Skeletal muscle cell (primary cell): ENCODE measurements around the gene FAIM2.

Experiments used
- DNase-seq: peaks from one replicate; pipeline ENCODE4 v3.0.0-alpha.2; 2010; ENCODE audit warnings: low read depth
- H3K4me3 ChIP-seq: 2 replicates; pipeline ENCODE4 v1.5.1; 2011; ENCODE audit warnings: low read depth, mild to moderate bottlenecking, control low read depth, low read length, moderate library complexity

The FAIM2 gene

DNA sequence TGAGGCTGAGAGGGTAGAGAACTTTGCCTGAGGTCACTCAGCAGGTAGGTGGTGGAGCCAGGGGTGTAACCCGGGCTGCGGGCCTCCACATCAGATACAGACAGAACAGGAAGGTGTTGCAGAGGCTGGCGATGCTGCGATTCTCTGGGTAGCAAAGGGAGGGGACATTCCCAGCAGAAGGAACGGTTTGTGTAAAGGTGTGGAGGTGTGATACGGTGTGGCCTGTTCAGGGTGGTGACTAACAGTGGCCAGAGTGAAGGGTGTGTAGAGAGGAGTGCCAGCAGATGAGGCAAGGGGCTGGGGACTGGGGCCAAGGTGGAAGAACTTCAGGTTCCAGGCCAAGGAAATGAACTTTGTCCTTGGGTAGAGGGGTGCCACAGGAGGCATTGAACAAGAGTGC is 18.2 kb upstream of the FAIM2 start:
- H3K4me3 ChIP-seq: no peak overlapping the region
- DNase-seq: no peak

DNA sequence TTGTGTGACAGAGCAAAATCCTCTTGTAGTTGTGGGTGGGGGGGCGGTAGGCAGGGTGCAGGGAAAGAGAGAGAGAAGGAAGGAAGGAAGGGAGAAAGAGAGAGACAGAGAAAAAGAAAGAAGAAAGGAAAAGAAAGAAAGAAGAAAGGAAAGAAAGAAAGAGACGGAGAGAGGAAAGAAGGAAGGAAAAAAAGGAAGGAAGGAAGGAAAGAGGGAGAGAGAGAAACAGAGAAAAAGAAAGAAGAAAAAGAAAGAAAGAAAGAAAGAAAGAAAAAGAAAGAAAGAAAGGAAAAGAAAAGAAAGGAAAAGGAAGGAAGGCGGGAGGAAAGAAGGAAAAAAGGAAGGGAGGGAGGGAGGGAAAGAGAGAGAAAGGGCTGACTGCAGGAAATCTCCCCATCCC is 17.6 kb upstream of the FAIM2 start:
- H3K4me3 ChIP-seq: no peak overlapping the region
- no peak for DNase-seq

DNA sequence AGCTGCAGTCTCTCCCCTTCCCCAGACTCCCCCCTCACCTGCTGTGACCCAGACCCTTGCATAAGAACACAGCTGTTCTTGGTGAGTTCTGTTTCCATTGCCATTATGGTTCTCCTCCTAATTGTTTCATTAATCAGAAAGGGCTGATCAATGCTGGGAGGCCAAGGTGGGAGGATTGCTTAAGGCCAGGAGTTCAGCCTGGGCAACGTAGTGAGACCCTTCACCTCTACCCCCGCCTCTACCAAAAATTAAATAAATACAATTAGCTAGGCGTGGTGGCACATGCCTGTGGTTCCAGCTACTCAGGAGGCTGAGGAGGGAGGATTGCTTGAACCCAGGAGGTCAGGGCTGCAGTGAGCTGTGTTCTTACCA is 17.2 kb upstream of the FAIM2 start:
- H3K4me3 ChIP-seq: no peak overlapping the region
- no peak for DNase-seq

DNA sequence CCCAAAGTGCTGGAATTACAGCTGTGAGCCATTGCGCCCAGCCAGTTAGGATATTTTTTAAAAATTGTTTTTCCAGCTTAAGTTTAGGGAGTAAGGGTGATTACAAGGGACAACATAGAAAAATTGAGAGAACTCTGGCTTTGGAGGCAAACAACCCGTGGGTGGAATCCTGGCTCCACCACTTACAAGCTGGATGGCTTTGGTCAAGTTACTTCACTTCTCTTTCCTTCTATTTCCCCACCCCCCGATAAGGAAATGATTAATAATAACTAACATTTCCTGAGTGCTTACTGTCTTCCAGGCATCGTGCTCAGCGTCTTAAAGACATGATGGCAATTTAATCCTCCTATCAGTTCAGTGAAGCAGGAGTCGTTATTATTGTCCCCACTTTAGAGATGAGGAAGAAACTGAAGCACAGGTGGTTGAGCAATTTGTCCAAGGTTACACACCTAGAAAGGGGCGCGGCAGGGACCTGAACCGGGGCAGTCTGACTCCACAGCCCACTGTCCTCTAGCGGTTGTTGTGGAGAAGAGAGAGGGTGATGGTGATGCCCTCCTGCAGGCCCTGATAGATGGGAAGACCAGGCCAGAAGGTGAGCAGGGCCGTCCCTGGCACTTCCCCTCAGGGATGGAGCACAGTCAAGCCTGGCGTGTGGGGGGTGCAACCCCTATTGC is 16.7 kb upstream of the FAIM2 start:
- H3K4me3 ChIP-seq: no peak overlapping the region
- no peak for DNase-seq

DNA sequence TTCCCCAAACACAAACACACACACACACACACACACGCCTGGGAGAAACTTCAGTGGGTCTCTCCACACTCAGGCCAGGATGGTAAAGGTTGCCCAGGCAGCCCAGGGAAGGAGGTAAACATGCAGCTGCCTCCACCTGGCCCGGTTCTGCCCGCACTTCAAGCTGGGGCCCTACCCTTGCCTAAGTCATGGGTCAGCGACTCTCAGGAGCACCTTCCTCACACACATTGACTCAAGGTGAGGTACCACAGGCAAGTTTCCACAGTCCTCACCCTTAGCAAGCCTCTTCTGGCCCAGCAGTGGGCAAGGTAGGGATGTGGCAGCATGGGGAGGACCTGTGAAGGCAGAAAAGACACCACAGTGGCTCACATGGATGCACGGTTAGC is 14.1 kb upstream of the FAIM2 start:
- DNase-seq: no peak
- H3K4me3 ChIP-seq: no peak overlapping the region

DNA sequence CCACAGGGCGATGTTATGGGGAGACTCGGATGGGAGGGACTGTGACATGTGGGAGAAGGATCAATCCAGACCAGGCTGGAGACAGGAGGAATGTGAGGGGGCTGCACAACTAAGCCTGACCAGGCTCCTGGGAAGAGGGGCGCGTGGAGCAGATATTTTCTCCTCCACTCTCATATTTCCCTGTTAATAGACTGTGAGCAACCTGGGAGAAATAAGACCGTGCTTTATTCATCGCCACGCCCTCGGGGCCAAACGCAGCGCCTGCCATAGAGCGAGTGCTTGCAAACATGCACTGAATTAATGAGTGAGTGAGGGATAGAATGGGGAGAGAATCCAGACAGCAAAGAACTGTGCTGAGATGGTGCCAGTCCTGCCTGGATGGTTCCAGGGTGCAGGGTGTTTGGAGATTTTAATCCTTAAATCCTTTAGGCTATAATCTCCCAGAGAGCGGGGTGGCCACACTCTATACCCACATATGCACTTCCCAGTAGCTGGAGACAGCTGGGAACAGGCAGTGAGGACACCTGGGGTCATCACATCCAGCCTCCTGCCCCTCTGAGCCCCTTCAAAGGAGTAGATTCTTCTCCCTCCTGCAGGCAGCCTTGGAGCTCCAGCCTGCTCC is 13.6 kb upstream of the FAIM2 start:
- no peak for DNase-seq
- H3K4me3 ChIP-seq: no peak overlapping the region

DNA sequence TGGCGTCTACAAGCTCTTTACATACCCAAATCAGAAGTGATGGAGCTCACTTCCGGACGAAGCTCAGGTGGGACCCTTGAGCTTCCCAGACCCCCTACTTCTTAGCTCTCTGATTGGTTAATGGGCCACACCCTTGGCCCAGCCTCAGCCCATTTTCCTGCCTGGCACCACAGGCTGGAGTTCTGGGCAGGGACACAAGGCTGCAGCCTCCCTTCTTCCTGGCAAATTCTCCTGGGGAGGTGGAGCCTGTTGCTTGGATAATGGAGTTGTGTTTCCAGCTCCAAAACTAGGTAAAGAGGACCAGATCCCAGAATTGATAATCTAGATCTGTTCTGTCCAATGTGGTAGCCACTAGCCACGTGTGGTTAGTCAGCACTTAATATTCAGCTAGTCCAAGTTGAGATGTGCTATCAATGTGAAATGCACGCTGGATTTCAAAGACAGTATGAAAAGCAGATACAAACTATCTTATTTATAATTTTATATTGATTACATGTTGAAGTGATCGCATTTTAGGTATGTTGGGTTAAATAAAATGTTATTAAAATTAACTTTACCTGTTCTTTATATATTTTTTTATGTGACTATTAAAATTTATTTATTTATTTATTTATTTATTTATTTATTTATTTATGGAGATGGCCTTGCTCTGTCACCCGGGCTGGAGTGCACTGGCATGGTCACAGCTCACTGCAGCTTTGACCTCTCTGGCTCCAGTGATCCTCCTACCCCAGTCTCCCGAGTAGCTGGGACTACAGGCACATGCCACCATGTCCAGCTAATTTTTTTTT is 12.6 kb upstream of the FAIM2 start:
- H3K4me3 ChIP-seq: no peak overlapping the region
- no peak for DNase-seq

GRCh38 chr12:49912345-49913255 is 8.9 kb upstream of the FAIM2 start:
- DNase-seq: no peak

GRCh38 chr12:49911213-49911605 is 7.5 kb upstream of the FAIM2 start:
- DNase-seq: no peak
- no peak overlapping the region for H3K4me3 ChIP-seq

More at GRCh38 chr12:49912345-49913255, 8.9 kb upstream of the FAIM2 start:
- H3K4me3 ChIP-seq: no peak overlapping the region

DNA sequence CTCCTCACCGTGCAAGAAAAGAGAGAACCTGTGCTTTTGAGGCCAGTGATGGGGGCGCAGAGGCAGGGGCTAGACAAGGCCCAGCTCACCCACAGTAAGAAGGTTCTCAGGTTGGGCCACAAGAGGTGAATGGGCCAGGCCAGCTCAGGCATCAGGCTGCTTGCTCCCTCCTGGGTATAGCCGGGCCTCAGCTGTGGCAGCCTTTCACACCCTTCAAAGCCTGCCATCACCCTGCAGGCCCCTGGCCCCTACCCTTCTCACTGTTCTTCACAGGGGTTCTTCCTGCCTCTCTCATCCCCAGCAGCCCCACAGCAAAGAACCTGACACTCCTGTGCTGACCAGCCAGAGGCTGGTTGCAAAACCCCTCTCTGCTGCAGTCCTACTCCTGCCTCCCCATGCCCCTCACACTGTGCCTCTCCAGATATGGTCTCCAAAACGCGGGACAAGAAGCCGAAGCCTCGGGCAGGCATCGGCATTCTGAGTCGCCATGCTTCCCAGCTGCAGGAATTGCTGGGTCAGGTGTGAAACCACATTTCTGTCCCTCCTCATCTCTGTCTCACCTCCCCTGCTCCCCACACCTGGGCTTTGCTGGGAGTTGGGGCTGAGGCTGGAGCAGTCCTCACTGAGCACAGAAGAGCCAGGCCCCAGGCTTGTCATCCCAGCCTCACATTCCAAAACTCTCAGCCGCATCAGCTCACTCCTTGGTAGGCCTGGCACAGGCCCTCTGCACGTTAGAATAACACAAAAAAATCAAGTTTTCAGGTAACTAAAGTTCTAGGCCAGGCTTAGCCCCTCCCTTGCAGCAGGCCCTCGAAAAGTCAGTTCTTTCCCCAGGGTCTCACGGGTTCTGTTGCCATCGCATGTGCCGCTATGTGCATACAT is 6.9 kb upstream of the FAIM2 start:
- DNase-seq: no peak
- H3K4me3 ChIP-seq: no peak overlapping the region

DNA sequence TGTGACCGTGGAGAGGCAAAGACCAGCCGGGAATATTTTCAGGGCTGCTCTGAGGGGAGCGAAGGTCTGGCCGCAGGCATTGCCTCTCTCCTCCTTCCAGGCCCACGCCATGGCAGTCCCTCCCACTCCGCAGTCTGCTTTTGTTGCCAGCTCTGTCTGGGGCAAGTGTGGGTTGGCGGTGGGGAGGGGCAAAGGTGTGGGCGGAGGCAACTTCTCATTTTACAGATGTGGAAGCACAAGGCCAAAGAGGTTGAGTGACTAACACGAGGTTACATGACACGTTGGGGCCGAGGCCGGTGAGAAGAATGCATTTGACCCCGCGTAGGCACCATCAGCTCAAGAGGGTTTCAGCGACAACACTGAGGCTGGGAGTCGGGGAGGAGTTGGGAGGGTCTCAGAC is 6.1 kb upstream of the FAIM2 start:
- H3K4me3 ChIP-seq: no peak overlapping the region
- peak; percentile 43 for DNase-seq

DNA sequence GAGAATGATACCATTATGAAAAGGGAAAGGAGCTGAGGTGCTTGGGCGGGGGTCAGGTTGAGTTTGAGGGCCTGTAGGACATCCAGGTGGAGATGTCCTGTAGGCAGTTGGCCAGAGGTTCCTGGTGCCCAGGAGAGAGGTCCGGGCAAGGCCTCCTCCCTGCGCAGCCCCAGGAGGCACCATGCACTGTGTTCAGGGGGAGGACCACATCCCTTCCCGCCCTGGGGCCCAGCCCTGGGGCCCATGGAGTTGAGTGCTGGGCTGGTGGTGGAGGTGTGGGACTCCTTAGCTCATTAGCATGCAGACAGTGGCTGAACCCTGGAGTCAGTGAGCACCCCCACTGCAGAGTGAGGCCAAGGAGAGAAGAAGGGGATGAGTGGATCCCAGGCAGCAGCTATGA is 5.7 kb upstream of the FAIM2 start:
- DNase-seq: no peak
- H3K4me3 ChIP-seq: no peak overlapping the region

- no peak overlapping the region for H3K4me3 ChIP-seq
- no peak for DNase-seq
These were observed 3.7 kb upstream of the FAIM2 start for GRCh38 chr12:49907352-49907751.

GRCh38 chr12:49905718-49906314 is 2.1 kb upstream of the FAIM2 start:
- DNase-seq: no peak
- H3K4me3 ChIP-seq: no peak overlapping the region

DNA sequence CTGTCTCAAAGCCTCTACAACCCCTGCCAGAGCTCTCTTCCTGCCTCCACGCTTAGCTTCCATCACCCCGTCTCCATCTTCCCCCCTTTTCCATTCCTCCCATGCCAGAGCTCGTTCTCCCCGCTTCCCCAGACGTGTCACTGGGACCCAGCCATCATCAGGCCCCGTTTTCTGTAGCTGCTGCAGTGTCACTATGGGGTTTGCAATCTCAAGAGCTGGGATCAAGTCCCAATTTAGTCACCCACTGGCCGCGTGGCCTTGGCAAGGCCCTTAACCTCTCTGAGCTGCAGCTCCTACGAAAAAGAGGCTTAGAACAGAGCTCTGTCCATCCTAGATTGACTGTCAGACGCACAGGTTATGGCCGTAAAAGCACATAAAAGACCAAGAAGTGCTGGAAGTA is 901 bp upstream of the FAIM2 start:
- no peak for DNase-seq
- H3K4me3 ChIP-seq: peak overlapping the region; percentile 34

DNA sequence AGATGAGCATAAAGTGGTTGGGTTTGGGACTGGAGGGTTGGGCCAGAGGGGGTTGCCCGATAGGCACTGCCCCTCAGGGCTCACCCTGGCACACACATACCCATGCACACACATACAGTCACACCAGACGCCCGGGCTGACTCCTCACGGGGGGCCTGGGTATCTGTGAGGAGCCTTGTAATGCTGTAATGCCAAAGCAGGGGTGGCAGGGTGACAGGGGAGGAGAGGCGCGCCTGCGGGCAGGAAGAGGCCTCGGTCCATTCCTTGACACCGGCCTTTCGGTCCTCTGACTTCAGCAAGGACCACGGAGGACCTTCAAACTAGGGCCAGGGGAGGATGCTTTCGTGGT is 375 bp downstream of the FAIM2 start:
- peak overlapping the region; percentile 28 for H3K4me3 ChIP-seq

DNA sequence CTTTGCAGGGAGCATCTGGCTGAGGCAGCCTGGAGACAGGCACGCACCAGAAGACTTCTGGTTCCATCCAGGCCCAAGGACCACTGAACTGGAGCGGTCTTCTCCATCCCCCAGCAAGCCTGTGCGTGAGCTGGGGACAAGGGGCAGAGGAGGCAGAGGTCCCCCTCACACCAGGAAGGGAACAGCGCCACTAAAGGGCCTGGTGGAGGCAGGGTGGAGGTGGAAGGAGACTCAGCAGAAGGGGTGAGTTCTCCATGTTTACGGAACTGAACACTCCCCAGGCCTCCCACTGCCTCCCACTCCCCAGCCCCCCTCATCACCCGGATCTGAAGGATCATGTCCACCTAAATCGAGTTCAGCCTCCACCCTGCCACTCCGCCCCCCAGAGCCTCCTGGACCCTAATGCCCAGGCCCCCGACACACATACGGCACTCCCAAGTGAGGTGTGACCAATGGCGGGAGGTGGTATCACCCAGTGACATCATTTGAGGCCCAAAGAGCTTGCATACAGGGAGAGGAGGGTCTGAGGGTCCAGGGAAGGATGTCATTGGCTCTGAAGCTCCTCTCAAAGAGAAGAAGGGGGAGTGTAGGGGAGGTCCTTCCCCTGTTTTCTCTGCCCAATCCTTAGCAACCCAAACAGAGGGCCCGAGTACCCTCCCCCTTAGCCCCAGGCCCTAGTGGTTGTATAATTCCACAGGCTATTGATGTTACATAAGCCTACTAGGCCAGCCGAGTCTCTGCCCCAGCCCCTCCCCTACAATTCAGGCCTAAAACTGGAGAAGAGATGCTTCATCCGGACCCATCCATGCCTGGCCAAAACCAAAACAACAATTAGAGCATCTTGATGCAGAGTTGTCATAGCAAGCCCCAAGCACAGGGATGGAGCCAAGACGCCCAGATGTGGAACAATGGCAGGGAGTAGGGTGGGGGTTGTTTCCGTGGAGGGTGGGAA is 1.0 kb downstream of the FAIM2 start:
- H3K4me3 ChIP-seq: no peak overlapping the region
- no peak for DNase-seq

More for the DNA sequence above, 375 bp downstream of the FAIM2 start:
- DNase-seq: no peak

GRCh38 chr12:49901986-49902385 is 1.7 kb downstream of the FAIM2 start:
- no peak for DNase-seq
- H3K4me3 ChIP-seq: no peak overlapping the region
